Raji (cell line): Measurements from ENCODE around the gene EFCAB7.

ENCODE experiments used
- POLR2A ChIP-seq: IDR thresholded peaks from 2 replicates; pipeline ENCODE4 v1.6.1; 2011; ENCODE audit warnings: low read depth, low read length, control low read depth; ENCODE audit not compliant: insufficient read depth

The EFCAB7 gene

DNA sequence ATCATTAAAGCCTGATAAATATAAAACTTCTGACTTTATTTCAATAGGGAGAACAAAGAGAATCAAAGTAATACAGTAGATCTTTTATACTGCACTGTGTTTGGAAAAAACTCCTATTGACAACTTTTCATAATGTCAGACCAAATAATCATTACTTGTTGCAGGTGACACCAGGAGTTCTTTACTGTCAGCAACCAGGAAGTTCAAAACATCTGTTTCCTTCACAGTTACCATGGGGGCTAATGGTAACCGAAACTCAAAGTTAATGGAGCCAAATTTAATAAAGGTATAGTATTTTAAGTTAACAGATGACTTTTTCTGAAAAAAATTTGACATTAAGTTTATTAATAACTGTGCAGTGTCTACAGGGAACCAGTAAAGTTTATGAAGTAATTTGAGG, 10.6 kb downstream of the EFCAB7 start:
- TF ChIP-seq POLR2A, result no peak

DNA sequence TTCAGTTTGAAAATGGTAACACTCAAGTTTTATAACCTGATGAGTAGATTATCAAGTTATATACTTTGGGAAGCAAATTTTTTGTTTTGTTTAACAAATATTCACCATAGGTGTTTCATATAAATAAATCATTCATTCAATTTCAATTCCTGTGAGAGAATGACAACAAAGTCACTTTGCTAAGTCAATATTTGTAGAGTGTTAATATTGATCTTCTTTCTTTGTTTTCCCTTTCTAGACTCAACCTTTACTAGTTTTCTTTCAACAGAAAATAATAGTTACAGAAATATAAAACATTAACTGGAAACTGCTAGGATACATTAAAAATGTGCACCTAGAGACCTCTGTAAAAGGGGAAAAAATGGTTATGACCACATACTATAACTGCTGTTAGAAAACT, 11.1 kb downstream of the EFCAB7 start:
- no peak for TF ChIP-seq POLR2A

DNA sequence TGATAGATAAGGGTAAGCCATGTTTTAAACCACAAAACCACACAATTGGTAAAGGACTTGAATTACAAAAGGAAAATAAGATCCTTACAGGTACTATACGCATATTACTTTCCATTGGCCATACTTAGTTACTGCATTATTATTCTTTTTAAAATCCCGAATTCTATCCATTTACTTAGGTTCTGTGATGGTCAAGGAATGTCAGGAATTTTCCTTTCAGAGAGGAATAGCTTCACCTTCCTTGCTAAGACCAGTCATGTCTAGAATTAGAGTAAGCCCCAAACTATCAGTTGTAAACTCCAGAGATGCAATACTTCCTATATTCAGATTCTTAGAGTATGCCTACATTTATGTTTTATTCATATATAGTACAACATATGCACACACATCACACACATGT, 13.7 kb downstream of the EFCAB7 start:
- TF ChIP-seq POLR2A, result no peak

DNA sequence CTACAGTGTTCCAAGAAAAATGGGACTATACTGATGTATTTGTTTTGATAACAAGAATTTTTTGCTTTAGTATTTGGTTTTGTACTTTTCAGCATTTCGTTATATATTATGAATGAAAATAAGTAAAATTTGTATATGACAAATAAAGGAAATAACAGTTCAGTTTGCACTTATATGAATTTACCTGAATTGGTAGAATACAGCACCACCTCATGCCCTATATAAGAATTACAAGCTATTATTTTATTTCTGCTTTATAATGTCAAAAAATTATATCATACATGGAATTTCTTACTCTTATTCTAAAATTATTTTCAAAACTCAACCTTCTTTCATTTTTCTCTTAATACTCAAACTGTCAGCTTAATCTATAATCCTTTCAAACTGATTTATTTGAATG, 14.6 kb downstream of the EFCAB7 start:
- TF ChIP-seq POLR2A, result no peak

DNA sequence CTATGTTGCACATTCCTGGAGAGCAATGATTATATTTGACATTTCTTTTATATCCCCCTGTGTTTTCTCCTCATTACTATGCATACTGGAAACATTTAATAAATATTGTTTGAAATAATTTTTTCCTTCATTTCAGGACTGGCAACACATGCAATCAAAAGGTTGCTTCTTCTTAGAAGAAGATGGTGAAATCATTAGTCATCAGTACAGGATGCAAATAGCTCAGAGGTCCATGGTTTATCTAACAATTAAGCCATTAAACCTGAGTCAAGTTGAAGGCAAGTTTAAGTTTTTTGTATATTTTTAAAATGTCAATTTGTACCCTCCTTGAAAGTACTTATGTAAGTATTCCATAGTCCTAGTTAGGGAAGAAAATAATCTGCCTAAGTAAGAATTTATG, 22.5 kb downstream of the EFCAB7 start:
- TF ChIP-seq POLR2A, result no peak

DNA sequence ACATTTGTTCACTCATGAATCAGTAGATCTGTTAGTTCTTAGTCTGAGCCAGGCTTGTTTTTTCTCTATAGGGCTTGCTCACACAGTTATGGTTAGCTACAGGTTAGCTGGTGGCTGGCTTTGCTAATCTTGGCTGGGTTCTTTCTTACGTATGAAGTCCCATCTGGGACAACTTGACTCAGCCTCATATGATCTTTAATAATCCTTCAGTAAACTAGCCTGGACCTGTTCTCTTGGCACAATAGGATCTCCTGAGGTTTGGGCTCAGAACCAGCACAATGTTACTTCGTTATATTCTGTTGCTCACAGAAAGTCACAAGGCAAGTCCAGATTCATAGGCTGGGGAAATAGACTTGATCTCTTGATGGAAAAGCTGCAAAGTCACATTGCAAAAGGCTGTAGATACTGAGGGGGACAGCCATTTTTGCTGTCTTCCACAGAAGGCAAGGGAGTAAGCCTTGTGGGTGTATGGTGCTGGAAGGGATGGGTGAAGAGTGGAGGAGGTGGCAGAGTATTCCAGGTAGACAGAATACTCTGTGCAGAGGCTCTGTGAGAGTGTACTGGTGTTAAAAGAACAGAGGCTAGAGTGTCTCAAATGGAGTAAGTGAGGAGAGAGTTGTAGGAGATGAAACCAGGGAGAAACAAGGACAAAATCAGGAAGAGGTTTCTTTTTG, 24.4 kb downstream of the EFCAB7 start:
- no peak for TF ChIP-seq POLR2A

DNA sequence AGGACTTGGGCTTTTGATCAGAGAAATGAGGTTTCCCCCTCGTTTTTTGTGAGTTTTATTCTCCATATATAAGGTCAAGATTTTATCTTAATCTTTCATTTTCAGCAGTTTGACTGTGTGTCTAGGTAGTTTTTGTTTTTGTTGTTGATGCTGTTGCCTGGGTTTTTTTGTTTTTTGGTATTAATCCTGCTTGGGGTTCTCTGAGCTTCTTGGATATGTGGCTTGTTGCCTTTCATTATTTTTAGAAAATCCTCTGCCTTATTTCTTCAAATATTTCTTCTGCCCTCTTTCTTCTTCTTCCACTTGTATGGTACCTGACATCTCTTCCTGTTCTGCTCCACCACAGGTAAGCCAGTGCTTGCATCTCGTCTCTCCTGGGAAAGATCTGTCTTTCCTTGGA, 25.0 kb downstream of the EFCAB7 start:
- no peak for TF ChIP-seq POLR2A

DNA sequence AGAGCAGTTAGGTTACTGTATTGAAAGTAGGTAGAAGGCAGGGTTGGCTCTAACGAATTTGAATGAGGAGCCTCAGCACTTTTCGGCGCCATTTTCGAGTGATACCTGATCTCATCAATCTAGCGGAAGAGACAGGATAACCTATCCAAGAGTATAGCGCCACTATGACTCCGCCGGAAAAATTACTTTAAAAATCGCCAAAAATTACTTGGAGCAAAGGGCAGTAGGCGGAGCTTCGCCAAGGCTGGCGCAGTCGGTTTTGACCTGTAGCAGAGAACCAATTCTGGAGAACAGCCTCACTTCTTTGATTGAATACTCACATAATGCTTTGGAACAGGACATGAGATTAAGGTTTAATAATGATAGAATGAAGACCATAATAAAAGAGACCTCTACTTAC, 25.6 kb downstream of the EFCAB7 start:
- TF ChIP-seq POLR2A, result no peak

DNA sequence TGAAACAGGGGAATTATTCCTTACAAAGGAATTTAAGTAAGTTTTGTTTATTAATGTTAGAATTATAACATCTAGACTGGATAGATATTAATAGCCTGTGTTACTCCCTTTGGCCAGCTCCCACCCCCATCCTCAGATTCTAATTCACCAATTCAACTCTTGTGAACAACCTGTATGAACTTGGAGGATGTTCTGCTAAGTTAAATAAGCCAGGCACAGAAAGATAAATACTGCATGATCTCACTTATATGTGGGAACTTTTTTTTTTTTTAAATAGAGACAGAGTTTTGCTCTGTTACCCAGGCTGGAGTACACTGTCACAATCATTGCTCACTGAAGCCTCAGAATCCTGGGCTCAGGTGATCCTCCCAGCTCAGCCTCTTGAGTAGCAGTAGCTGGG, 32.2 kb downstream of the EFCAB7 start:
- TF ChIP-seq POLR2A, result no peak

DNA sequence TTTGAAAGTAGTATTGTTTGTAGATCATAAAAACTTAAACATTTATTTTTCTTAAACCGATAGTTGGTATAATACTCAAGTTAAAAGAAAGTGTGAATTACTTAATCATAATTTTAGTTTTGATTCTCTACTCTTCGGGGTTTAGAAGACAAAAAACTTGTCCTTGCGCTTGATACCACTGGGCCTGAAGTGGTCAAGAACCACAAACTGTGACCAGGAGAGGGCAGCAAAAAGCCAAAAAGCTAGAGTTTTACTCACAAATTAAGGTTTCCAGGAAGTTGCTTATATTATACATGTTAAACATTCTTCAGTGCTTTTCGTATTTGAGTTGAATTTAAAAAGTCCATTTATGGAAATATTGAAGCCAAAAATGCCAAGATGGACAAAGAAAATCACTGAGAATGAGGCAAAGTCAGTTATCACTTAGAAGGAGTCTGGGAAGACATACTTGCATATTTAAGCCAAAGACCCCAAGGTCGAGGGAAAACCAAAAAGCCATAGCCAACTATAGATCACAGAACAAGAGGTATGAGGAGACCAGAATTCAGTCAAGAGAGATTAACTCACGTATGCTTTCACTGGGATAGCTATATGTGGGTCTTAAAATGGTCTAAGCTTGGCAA, 34.2 kb downstream of the EFCAB7 start:
- no peak for TF ChIP-seq POLR2A

DNA sequence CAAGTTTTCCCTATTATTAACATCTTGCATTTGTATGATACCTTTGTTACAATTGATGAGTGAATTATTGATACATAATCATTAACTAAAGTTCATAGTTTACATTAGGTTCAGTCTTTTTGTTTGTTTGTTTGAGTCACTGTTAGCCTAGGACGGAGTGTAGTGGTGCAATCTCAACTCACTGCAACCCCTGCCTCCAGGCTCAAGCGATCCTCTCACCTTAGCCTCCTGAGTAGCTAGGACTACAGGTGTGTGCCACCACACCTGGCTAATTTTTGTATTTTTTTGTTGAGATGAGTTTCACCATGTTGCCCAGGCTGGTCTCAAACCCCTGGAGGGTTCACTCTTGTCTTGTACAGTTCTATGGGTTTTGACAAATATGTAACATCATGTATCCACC, 36.0 kb downstream of the EFCAB7 start:
- no peak for TF ChIP-seq POLR2A

DNA sequence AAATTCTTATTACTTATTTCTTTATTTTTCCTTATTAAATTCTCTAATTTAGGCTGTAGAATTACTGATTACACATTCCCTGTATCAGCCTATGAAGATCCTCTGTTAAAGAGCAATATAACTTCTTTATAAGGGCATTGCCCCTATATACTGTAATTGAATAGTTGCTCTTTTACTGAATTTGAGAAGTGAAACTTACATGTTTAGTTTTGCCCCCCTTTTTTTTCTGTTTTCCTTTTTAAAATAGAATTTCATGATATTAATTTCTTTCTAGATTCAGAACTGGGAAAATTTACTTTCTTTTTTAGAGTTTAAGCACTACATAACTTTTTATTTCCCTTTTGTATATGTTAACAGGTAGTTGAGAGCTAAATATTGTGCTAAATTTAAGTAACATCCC, 40.4 kb downstream of the EFCAB7 start:
- TF ChIP-seq POLR2A, result no peak

DNA sequence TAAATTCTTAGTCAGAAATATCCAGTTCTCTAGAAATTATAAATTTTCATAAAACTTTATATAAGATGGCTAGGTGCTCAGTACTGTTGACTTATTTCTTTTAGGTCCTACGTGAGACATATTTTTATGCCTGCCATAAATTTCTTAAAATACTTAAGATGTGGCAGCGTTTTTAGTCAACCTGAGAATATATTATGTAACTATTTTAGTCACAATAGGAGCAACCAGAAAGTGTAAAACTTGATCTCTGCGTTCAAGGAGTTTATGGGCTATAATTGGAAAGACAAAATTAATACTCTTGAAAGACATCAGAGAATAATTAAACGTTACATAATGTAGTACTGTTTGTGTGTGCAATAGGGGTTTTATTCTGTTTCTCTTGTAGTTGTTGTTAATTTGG, 45.7 kb downstream of the EFCAB7 start:
- TF ChIP-seq POLR2A, result no peak

DNA sequence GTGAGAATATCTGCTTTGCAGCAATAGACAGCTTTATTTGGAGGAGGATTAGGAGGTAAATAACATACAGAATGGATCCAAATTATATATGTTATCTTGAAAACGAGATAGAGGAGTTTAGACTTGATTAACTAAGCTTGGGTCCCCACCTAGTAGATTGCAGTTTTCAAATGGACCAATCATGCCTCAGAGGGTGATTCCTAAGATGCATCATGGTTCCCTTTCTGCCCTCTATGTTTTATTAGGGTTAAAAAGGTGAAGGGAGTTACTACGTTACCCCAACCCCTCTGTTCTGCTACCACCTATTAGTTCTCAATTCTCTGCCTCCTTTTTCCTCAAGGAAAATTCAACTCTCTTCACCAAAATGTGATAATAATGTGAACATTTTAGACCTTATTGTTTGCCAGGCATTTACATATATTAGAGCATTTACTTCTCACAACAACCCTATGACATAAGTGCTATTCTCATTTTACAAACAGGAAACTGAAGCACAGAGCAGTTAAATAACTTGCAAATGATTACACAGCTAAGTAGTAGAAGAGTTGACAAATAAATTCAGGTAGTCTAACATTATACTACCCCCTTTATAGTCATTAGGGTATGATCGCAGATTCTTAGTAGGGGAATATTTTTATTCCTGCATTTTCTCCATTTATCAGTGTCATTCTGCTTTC, 46.5 kb downstream of the EFCAB7 start:
- TF ChIP-seq POLR2A, result no peak

DNA sequence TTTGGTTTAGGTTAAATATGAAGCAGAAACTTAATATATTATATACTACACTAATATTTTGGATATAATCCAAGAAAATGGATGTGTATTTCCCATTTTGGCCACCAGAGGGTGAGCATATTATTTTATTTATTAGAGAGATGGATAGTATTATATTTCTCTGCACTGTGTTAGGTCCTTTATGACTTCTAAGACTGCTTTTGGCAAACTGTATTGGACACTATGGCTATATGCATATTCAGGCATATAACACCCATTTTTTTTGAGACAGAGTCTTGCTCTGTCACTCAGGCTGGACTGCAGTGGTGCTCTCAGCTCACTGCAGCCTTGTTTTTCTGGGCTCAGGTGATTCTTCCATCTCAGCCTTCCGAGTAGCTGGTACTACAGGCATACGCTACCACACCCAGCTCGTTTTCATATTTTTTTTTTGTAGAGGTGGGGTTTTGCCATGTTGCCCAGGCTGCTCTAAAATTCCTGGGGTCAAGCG, 52.1 kb downstream of the EFCAB7 start:
- no peak for TF ChIP-seq POLR2A

DNA sequence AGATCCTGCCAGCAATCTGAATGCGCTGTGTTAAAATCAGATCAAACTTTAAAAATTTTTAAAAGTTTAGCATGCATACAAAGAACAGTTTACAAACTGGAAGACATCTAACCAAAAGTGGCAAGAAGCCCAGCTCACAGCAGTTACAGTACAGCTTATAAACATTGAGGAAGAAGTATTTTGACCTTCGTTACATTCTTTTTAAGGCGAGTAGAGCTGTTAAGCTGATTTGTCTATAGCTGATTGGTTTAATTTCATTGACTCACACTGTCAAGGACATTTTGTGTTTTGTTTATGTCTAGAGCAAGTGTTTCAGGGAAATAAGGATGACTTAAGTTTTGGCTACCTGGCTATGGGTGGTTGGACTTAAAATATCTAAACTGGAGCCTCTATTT, 66.8 kb downstream of the EFCAB7 start:
- TF ChIP-seq POLR2A, result no peak
